Inflammatory macrophage treated with lipopolysaccharide for 1 hour (primary cell): ENCODE data around the gene TOR1B.

Experiments
- DNase-seq, 2 donors: peaks; one replicate each; pipeline ENCODE4 v3.0.0-alpha.2; 2020 to 2022

Gene TOR1B

GRCh38 chr9:129848712-129849441 lies 45.9 kb downstream of the TOR1B start:
- DNase-seq = no peak

GRCh38 chr9:129849901-129850300 lies 46.9 kb downstream of the TOR1B start:
- no peak for DNase-seq

- no peak for DNase-seq
These were observed 48.0 kb downstream of the TOR1B start for GRCh38 chr9:129850821-129851550.

- no peak for DNase-seq
These were observed 48.8 kb downstream of the TOR1B start for GRCh38 chr9:129851821-129852220.

DNA sequence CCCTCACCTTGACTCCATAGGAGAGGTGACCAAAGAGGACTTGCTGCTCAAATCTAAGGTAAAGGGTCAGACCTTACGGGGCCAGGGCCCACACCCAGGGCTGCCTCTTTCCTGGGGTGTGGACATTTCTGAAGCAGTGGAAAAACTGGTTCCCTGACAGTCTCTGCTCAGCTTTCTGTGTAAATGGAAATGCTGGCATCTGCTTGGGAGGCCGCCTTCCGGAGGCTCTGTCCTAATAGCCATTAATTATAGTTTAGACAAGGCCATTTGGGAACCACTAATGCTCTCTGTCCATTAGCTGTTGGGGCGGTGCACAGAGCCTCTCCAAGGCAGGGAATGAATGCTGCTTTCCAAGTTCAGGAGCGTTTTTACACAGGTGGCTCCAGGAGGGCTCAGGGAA lies 49.6 kb downstream of the TOR1B start:
- DNase-seq = no peak

- DNase-seq = no peak
These were observed 50.6 kb downstream of the TOR1B start for GRCh38 chr9:129853614-129854013.

DNA sequence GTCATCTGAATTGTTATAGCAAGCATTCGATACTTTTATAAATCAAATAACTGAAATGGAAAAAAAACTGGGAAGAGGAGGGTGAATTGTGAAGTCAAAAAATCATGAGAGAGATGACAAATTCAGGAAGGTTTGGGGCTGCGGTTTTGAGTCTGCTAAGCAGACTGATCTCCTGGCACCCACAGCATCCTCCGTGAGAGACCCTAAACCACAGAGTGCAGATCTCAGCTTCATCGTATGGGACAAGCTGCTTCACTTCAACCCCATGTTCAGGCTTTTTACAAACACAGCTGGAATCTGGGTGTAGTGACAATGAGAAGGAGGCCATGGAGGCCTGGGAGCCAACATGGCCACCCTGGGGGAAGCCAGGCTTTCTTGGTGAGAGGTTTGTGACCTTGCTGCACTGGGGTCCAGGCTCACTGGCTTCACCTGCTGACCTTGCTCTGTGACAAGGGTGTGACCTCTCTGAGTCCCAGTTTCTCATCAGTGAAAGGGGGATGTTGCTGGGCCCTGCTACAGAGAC lies 51.7 kb downstream of the TOR1B start:
- DNase-seq = no peak

DNA sequence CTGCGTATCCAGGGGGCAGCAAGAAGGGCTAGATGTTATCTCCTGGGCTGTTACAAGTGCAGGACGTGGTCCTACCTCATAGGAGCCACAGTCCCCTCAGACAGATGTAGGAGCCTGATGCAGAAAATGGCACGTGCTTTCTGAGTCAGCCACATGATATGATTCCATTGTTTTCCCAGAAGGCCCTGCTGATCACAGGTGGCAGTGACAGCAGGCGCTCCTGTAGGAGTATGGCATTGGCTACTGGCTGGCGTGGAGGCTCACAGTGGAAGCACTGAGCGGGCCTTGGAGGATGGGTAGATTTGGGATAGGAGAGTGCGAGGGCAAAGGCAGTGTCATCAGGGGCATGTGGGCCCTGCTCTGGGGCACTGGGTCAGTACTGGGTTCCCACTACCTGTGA lies 54.2 kb downstream of the TOR1B start:
- DNase-seq = no peak

DNA sequence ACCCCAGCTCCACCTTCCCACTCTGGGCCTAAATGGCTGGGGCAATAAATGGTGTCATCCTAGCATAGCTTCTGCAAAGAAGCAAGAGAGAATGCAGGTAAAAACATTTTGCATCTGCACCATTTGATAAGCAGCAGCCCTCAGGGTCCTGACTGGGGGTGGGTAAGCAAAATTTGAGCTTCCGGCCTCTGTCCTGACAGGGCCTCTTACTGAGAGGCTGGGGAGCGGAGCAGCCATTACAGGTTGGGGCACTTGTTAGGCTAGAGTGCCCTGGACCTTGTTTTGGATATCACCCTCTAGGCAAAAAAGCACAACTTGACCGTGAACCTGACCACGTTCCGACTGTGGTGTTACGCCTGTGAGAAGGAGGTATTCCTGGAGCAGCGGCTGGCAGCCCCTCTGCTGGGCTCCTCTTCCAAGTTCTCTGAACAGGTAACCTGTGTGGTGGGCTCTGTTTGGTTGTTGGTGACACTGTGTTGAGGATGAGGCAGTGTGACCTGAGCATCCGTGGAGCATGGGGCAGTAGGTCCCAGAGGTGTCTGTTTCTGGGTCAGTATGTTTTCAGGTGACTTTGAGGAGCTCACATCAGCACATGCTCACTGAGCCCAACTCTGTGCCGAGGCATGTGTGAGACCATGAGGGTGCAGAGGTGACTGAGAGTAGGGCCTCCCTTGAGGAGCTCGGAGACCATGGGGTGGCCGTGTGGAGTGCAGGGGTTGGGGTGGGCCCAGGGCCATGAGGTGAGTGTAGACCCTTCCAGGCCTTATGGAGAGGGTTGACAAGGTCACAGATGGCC lies 55.4 kb downstream of the TOR1B start:
- DNase-seq = no peak
